Smooth muscle cell (in vitro differentiated cells): Measurements from ENCODE around the gene EIF6. TPM values are rescaled to one million over a fixed set of nuclear protein-coding genes. Genes with fewer than 3 reads are reported as not detected.
A peak's percentile ranks its signal among the peaks of the same experiment; 100 is the strongest.
"Not testable (repeated sequence)": the region's sequence is repeated elsewhere in the genome, so short reads cannot be mapped to it uniquely, and the experiment has no call there.

Experiments used
- DNase-seq: peaks from one replicate; lab custom pipeline; 2025; ENCODE audit not compliant: unreplicated experiment; lab: John Stamatoyannopoulos, UW
- H2AFZ ChIP-seq: fragments of 200-600 bp; sonication (generic); 2 replicates; pipeline ENCODE4 v1.6.0; 2016; ENCODE audit warnings: antibody characterized with exemption, low read depth, mild to moderate bottlenecking
- H3F3A ChIP-seq: fragments of 200-600 bp; sonication (generic); 2 replicates; pipeline ENCODE4 v1.6.0; 2017; ENCODE audit warnings: antibody characterized with exemption, low read depth
- H3K27ac ChIP-seq: fragments of 200-600 bp; sonication (generic); 2 replicates; pipeline ENCODE4 v1.5.1; 2016; ENCODE audit warnings: low read depth, mild to moderate bottlenecking
- H3K27me3 ChIP-seq: fragments of 200-600 bp; sonication (generic); 2 replicates; pipeline ENCODE4 v1.6.1; 2016; ENCODE audit warnings: low read depth, mild to moderate bottlenecking
- H3K36me3 ChIP-seq: fragments of 200-600 bp; sonication (generic); 2 replicates; pipeline ENCODE4 v1.5.1; 2016; ENCODE audit warnings: low read depth
- H3K4me1 ChIP-seq: fragments of 200-600 bp; sonication (generic); 2 replicates; pipeline ENCODE4 v1.5.1; 2016; ENCODE audit warnings: low read depth
- H3K4me2 ChIP-seq: fragments of 200-600 bp; sonication (generic); 2 replicates; pipeline ENCODE4 v1.6.0; 2016; ENCODE audit warnings: mild to moderate bottlenecking
- H3K4me3 ChIP-seq: fragments of 200-600 bp; sonication (generic); 2 replicates; pipeline ENCODE4 v1.5.1; 2016; ENCODE audit warnings: mild to moderate bottlenecking
- H3K79me2 ChIP-seq: fragments of 200-600 bp; sonication (generic); 2 replicates; pipeline ENCODE4 v1.6.0; 2016; ENCODE audit warnings: low read depth, mild to moderate bottlenecking
- H3K9ac ChIP-seq: fragments of 200-600 bp; sonication (generic); 2 replicates; pipeline ENCODE4 v1.6.0; 2016; ENCODE audit warnings: low read depth
- H3K9me3 ChIP-seq: fragments of 200-600 bp; sonication (generic); replicated peaks from 2 replicates; pipeline ENCODE4 v1.5.1; 2016; ENCODE audit warnings: low read depth
- H4K20me1 ChIP-seq: fragments of 200-600 bp; sonication (generic); 2 replicates; pipeline ENCODE4 v1.6.0; 2016; ENCODE audit warnings: low read depth
- WGBS: methylation state at CpG from one replicate; pipeline ENCODE4 v1.1.7; 2016; ENCODE audit warnings: low lambda C conversion rate; 5-methylcytosine and 5-hydroxymethylcytosine counted together
- polyA plus RNA-seq: library from polyadenylated mRNA; unstranded; fragments of >200 nt; fragmentation: Nextera tagmentation; extraction: Ambion mirVana; gene quantifications from 2 replicates; pipeline ENCODE4 v1.2.1, GENCODE V29; 2016
- total RNA-seq: library from RNA; depleted of rRNA; stranded (reverse); fragments of >200 nt; gene quantifications from 2 replicates; pipeline ENCODE4 v1.2.3, GENCODE V29; 2014
- TF ChIP-seq, protein P1 (sequence below): fragments of 200-600 bp; sonication (generic); IDR thresholded peaks from 2 replicates; pipeline ENCODE4 v1.5.1; 2017; ENCODE audit warnings: borderline replicate concordance, mild to moderate bottlenecking, antibody characterized with exemption; ENCODE audit not compliant: insufficient read depth, poor library complexity, severe bottlenecking

Gene EIF6
- total and polyA plus RNA-seq, 2 experiments from 2014 or later = 110 to 179 TPM

DNA sequence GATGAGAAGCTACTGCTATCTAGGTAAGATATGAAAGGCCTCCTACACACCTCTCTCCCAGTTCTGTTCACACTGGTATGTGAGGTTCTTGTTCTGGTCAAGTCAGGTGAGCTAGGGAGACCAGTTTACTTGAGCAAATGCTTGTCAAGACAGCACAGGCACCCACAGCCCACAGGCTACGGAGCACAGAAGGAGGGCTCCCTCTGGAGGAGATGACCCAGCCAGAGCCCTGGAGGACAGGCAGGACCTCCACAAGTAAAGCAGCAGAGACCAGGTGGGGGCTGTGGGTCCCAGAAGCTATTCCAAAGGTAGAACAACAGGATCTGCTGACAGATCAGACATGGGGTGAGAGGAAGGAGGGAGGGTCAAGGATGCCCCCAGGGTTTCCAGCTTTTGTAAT lies 19.8 kb downstream of the EIF6 start:
- no peaks in the 10 kb centered on the region for H3K9me3 ChIP-seq
- no peak for DNase-seq
- H3K9ac ChIP-seq = no peak overlapping the region
- H4K20me1 ChIP-seq = peaks cover 15% of the 10 kb centered on the region
- TF ChIP-seq, protein P1, sequence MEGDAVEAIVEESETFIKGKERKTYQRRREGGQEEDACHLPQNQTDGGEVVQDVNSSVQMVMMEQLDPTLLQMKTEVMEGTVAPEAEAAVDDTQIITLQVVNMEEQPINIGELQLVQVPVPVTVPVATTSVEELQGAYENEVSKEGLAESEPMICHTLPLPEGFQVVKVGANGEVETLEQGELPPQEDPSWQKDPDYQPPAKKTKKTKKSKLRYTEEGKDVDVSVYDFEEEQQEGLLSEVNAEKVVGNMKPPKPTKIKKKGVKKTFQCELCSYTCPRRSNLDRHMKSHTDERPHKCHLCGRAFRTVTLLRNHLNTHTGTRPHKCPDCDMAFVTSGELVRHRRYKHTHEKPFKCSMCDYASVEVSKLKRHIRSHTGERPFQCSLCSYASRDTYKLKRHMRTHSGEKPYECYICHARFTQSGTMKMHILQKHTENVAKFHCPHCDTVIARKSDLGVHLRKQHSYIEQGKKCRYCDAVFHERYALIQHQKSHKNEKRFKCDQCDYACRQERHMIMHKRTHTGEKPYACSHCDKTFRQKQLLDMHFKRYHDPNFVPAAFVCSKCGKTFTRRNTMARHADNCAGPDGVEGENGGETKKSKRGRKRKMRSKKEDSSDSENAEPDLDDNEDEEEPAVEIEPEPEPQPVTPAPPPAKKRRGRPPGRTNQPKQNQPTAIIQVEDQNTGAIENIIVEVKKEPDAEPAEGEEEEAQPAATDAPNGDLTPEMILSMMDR = peak; percentile 15
- no peak overlapping the region for H2AFZ ChIP-seq
- no peak overlapping the region for H3K4me2 ChIP-seq
- no peaks in the 10 kb centered on the region for H3K79me2 ChIP-seq
- H3K27me3 ChIP-seq = no peaks in the 10 kb centered on the region
- H3K36me3 ChIP-seq = no peaks in the 10 kb centered on the region
- H3K27ac ChIP-seq = no peak overlapping the region
- no peak overlapping the region for H3K4me3 ChIP-seq
- peaks cover 18% of the 10 kb centered on the region for H3K4me1 ChIP-seq
- 35% methylated on average over 1 of the region's 1 CpG for WGBS
- H3F3A ChIP-seq = no peaks in the 10 kb centered on the region

DNA sequence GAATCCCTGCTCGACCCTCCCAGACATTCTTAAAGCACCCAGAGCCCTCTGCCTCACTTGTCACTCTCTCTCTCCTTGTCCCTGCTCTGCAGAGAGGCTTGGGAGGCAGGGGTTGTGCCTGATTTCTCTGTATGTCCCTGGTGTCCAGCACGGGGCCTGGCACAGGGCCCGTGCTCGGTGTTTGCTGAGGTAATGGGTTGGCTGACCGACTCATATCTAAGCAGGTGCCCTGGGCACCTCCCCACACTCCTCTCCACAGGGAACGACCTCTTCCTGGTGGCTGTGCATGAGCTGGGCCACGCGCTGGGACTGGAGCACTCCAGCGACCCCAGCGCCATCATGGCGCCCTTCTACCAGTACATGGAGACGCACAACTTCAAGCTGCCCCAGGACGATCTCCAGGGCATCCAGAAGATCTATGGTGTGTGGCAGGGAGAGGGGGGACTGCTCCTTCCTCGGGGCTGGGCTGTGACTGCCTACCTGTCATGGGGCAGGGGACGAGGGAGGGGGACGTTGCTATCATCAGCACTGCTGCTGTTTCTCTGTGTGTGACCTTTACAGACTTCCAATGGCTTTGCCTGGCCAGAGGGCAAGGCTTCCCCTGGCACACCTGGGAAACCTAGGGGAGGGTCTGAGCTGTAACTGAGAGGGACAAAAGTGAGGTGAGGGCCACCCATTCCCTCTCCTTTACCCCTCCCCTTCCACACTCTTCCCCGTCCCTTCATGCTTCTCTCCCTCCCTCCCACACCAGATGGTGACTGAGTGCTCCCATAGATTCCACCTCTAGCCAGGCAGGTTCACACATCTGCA lies 20.8 kb downstream of the EIF6 start:
- Histone ChIP-seq H3F3A (no peaks in the 10 kb centered on the region), H3K27me3 (no peaks in the 10 kb centered on the region), H2AFZ (no peak overlapping the region), H3K27ac (peak overlapping the region; percentile 55), H3K9ac (no peak overlapping the region), H3K4me2 (no peak overlapping the region), H3K4me1 (peaks cover 20% of the 10 kb centered on the region), H3K79me2 (no peaks in the 10 kb centered on the region), H3K4me3 (no peak overlapping the region), H4K20me1 (peaks cover 15% of the 10 kb centered on the region), H3K36me3 (no peaks in the 10 kb centered on the region), H3K9me3 (no peaks in the 10 kb centered on the region)
- 81% methylated on average over 17 of the region's 17 CpGs for whole genome bisulfite sequencing
- no peak for DNase-seq
- TF ChIP-seq, protein P1 = no peak

DNA sequence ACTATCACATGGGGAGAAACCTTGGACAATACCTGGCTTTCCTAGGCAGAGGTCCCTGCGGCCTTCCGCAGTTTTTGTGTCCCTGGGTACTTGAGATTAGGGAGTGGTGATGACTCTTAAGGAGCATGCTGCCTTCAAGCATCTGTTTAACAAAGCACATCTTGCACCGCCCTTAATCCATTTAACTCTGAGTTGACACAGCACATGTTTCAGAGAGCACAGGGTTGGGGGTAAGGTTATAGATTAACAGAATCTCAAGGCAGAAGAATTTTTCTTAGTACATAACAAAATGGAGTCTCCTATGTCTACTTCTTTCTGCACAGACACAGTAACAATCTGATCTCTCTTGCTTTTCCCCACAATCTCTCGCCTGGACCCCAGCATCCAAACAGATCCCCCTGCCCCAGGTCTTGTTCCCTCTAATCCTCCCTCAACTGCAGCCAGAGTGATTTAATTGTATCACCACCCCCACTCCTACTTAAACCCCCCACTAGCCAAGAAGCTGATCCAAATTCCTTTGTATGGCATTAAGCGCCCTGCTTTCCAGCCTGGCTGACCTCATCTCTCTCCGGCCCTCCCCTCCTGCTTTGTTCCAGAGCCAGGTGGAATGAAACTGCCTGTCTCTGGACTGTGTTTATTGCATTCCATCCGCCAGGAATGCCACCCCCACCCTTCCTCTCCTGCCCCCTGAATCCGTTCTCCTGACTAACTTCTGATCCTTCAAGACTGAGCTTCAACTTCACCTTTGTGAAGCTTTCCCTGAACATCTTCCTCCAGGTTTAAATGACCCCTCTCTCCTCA lies 21.6 kb downstream of the EIF6 start:
- peaks cover 20% of the 10 kb centered on the region for H3K4me1 ChIP-seq
- not testable (repeated sequence) for H3F3A ChIP-seq, H3K9me3 ChIP-seq, H3K36me3 ChIP-seq, DNase-seq, H3K4me3 ChIP-seq, H3K9ac ChIP-seq, H3K4me2 ChIP-seq, H3K79me2 ChIP-seq, H3K27me3 ChIP-seq, H2AFZ ChIP-seq
- H3K27ac ChIP-seq = peak overlapping the region; percentile 55
- H4K20me1 ChIP-seq = peaks cover 15% of the 10 kb centered on the region
- TF ChIP-seq, protein P1 = peak; percentile 7
- WGBS = 33% methylated on average over 5 of the region's 8 CpGs

DNA sequence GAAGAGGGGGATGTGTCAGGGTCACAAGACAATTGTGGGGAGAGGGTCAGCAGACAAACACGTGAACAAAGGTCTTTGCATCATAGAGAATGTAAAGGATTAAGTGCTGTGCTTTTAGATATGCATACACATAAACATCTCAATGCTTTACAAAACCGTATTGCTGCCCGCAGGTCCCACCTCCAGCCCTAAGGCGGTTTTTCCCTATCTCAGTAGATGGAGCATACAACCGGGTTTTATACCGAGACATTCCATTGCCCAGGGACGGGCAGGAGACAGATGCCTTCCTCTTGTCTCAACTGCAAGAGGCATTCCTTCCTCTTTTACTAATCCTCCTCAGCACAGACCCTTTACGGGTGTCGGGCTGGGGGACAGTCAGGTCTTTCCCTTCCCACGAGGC lies 22.3 kb downstream of the EIF6 start:
- not testable (repeated sequence) for DNase-seq, H3K9ac ChIP-seq, H3K4me3 ChIP-seq, H3K79me2 ChIP-seq, H3K9me3 ChIP-seq, H3F3A ChIP-seq, H3K4me2 ChIP-seq, H3K27me3 ChIP-seq, H2AFZ ChIP-seq, H3K36me3 ChIP-seq
- 25% methylated on average over 7 of the region's 10 CpGs for WGBS
- H3K4me1 ChIP-seq = peaks cover 20% of the 10 kb centered on the region
- peak overlapping the region; percentile 7 for H3K27ac ChIP-seq
- peaks cover 15% of the 10 kb centered on the region for H4K20me1 ChIP-seq
